H1 (cell line): ENCODE data around the gene PWP1. TPM values are rescaled to one million over a fixed set of nuclear protein-coding genes. Genes with fewer than 3 reads are reported as not detected.

Experiments
- CBX5 ChIP-seq: fragments of 300-800, 300-1000 bp; sonication (generic); IDR thresholded peaks from 2 replicates; pipeline ENCODE4 v1.7.1; 2016; ENCODE audit warnings: antibody characterized with exemption, low read length, low read depth
- GABPA ChIP-seq: IDR thresholded peaks from 2 replicates; pipeline ENCODE4 v1.6.1; 2011; ENCODE audit warnings: mild to moderate bottlenecking, low read length, moderate library complexity, borderline replicate concordance; ENCODE audit not compliant: insufficient read depth
- HDAC2 ChIP-seq, 2 experiments: fragments of 300-600 bp in 1 of 2; sonication (generic) in 1 of 2; IDR thresholded peaks; 2 replicates each; pipeline ENCODE4 v1.6.1; 2011 to 2012; ENCODE audit warnings: low read depth in 2 of 2, low read length in 2 of 2, mild to moderate bottlenecking in 2 of 2, moderate library complexity in 2 of 2, borderline replicate concordance in 1 of 2, inconsistent platforms in 1 of 2
- KDM1A ChIP-seq: fragments of 200-600, 300-600 bp; sonication (generic); IDR thresholded peaks from 2 replicates; pipeline ENCODE4 v1.7.1; 2016; ENCODE audit warnings: mild to moderate bottlenecking, low read length, borderline replicate concordance
- RNF2 ChIP-seq: fragments of 200-900, 300-1000 bp; sonication (generic); IDR thresholded peaks from 2 replicates; pipeline ENCODE4 v1.7.1; 2016; ENCODE audit warnings: borderline replicate concordance, low read depth, mild to moderate bottlenecking, antibody characterized with exemption, low read length; ENCODE audit not compliant: poor library complexity, severe bottlenecking; ENCODE audit errors: missing control alignments
- SAP30 ChIP-seq: fragments of 300-600 bp; sonication (generic); IDR thresholded peaks from 2 replicates; pipeline ENCODE4 v1.7.1; 2012; ENCODE audit warnings: low read length, moderate library complexity, mild to moderate bottlenecking, inconsistent platforms; ENCODE audit not compliant: insufficient read depth, insufficient replicate concordance
- USF2 ChIP-seq: IDR thresholded peaks from 2 replicates; pipeline ENCODE4 v1.6.1; 2011; ENCODE audit warnings: low read length, improper control_type of control experiment
- polyA plus RNA-seq, 7 experiments: library from polyadenylated mRNA; depleted of rRNA in 3 of 7; stranded (reverse) in 5 of 7; unstranded in 2 of 7; fragments of >200 nt in 5 of 7; fragments of 200-250 nt in 2 of 7; gene quantifications; 1 replicate in 5 of 7; 2 replicates in 1 of 7; 4 replicates in 1 of 7; pipeline versions ENCODE4 v1.2.1 to v1.2.3, GENCODE V29; 2011 to 2013; ENCODE audit warnings: missing spikeins in 2 of 7, mixed read lengths in 2 of 7
- total RNA-seq: library from RNA; stranded (reverse); fragmentation: NEBNext Ultra II Directional; extraction: Animal tissue kit (Norgen Biotek cat#: 25700); gene quantifications from 2 replicates; pipeline ENCODE4 v1.2.1, GENCODE V29; 2021

The PWP1 gene
- total and polyA plus RNA-seq, 2 of the 8 experiments (the other 6 are each of a cell fraction or from before 2014, with no cell fraction given) = 57.8 to 78.5 TPM

GRCh38 chr12:107681836-107682820 is 3.5 kb upstream of the PWP1 start (continued):
- TF ChIP-seq HDAC2 (IDR thresholded peaks at IDR 0.05; ENCODE audit: borderline replicate concordance in 1 of 2, low read depth in 2 of 2, low read length in 2 of 2) (no peak), CBX5 (no peak), GABPA (no peak), SAP30 (no peak), RNF2 (no peak), USF2 (no peak), KDM1A (no peak)
